Lower leg skin (tissue), 4 donors: ENCODE measurements around the gene FJX1. TPM values are rescaled to one million over a fixed set of nuclear protein-coding genes. Genes with fewer than 3 reads are reported as not detected.
A peak's percentile ranks its signal among the peaks of the same experiment; 100 is the strongest.

ENCODE experiments used
- DNase-seq, 2 donors: peaks; one replicate each; pipeline ENCODE4 v3.0.0-alpha.2; 2019; ENCODE audit warnings: low spot score in 2 of 2
- H3K4me3 ChIP-seq: fragments of 200-600 bp; sonication (generic); 2 replicates; pipeline ENCODE4 v1.5.1; 2017; ENCODE audit warnings: mild to moderate bottlenecking, low read depth; ENCODE audit not compliant: poor library complexity, severe bottlenecking
- POLR2A ChIP-seq, 2 donors: fragments of 450-650 bp; IDR thresholded peaks; one replicate each; pipeline ENCODE4 v1.6.1; 2016 to 2017; ENCODE audit warnings: antibody characterized with exemption in 2 of 2, mild to moderate bottlenecking in 1 of 2, moderate library complexity in 1 of 2
- WGBS, 2 donors: methylation state at CpG; one replicate each; pipeline ENCODE4 v1.1.5; 2018; 5-methylcytosine and 5-hydroxymethylcytosine counted together
- intact Hi-C: fragments of 100-400 bp; cut with DNase I; formaldehyde crosslinking; loops from one replicate; pipeline ENCODE4 v1.15.0; 2023; ENCODE audit warnings: low total_unique reads
- total RNA-seq, 4 donors: library from RNA; depleted of rRNA; stranded (reverse); fragments of >200 nt; gene quantifications; one replicate each; pipeline ENCODE4 v1.1.0, GENCODE V29; 2016
- TF ChIP-seq, protein P1 (sequence below), 3 donors: fragments of 450-650 bp; IDR thresholded peaks; one replicate each; pipeline ENCODE4 v1.5.1; 2016; ENCODE audit warnings: antibody characterized with exemption in 3 of 3, mild to moderate bottlenecking in 3 of 3, moderate library complexity in 2 of 3

The FJX1 gene
- total RNA-seq, 4 donors from 2014 or later = 21.2 to 24.1 (median 22.5) TPM

DNA sequence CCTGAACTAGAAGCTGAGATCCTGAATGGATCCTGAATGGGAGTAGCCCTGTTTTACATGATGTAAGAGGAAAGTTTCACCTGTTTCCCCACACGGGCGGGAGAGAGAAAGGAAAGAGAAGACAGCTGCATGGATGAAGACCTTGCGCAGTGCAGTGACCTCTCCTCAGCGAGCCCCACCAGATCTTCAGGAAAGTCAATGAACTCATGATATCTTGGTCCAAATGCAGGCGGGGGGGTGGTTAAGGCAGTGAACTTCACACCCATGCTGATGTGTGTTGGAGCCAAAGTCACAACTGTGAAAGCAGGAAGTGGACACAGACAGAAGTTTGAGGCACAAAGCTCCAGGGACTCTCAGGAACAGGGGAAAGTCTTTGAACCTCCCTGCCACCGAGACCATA, 8.6 kb upstream of the FJX1 start:
- TF ChIP-seq, protein P1, sequence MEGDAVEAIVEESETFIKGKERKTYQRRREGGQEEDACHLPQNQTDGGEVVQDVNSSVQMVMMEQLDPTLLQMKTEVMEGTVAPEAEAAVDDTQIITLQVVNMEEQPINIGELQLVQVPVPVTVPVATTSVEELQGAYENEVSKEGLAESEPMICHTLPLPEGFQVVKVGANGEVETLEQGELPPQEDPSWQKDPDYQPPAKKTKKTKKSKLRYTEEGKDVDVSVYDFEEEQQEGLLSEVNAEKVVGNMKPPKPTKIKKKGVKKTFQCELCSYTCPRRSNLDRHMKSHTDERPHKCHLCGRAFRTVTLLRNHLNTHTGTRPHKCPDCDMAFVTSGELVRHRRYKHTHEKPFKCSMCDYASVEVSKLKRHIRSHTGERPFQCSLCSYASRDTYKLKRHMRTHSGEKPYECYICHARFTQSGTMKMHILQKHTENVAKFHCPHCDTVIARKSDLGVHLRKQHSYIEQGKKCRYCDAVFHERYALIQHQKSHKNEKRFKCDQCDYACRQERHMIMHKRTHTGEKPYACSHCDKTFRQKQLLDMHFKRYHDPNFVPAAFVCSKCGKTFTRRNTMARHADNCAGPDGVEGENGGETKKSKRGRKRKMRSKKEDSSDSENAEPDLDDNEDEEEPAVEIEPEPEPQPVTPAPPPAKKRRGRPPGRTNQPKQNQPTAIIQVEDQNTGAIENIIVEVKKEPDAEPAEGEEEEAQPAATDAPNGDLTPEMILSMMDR (IDR thresholded peaks at IDR 0.05) = no peak
- no peak for TF ChIP-seq POLR2A (IDR thresholded peaks at IDR 0.05)
- no peak for DNase-seq
- no peak overlapping the region for H3K4me3 ChIP-seq
- intact Hi-C loops = loop anchor here (10.0 kb wide), 1 partner anchor 205 kb away; no protein-coding TSS in a partner anchor
- 86 to 87% methylated on average over 6 of the region's 6 CpGs for WGBS, 2 donors

GRCh38 chr11:35610631-35611030, 7.6 kb upstream of the FJX1 start:
- no peak for DNase-seq
- WGBS, 2 donors = 89% methylated on average over 7 of the region's 7 CpGs
- intact Hi-C loops = loop anchor here (10.0 kb wide), 1 partner anchor 204 kb away; no protein-coding TSS in a partner anchor
- no peak overlapping the region for H3K4me3 ChIP-seq
- no peak for TF ChIP-seq POLR2A (IDR thresholded peaks at IDR 0.05)

DNA sequence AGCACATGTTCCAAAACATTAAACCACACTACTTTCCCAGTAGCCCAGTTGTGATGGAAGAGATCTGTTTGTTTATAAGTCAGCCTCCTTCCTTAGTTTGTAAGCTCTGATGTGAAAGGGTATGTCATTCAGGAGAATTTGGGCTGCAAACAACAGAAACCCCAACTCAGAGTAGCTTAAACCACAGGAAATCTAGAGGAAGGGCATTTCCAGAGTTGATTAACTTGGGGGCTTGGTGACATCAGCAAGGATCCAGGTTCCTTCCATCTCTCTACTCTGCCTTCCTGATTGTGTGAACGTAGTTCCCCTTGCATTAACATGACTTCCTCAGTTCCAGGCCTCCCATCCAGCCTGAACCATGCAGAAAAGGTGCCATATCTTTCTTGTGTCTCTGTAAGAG, 6.5 kb upstream of the FJX1 start:
- TF ChIP-seq, protein P1 (IDR thresholded peaks at IDR 0.05) = no peak
- TF ChIP-seq POLR2A (IDR thresholded peaks at IDR 0.05) = no peak
- H3K4me3 ChIP-seq = no peak overlapping the region
- no peak for DNase-seq
- WGBS, 2 donors = 71% methylated on average over 1 of the region's 1 CpG
- intact Hi-C loops = loop anchor here (10.0 kb wide), 1 partner anchor 203 kb away; no protein-coding TSS in a partner anchor

GRCh38 chr11:35614939-35615569, 3.2 kb upstream of the FJX1 start:
- TF ChIP-seq, protein P1 (IDR thresholded peaks at IDR 0.05) = no peak
- no peak for TF ChIP-seq POLR2A (IDR thresholded peaks at IDR 0.05)
- intact Hi-C loops = loop anchor here (5.0 to 10.0 kb wide), 2 partner anchors 200 to 652 kb away; no protein-coding TSS in a partner anchor
- no peak overlapping the region for H3K4me3 ChIP-seq
- no peak for DNase-seq
- WGBS, 2 donors = 45 to 56% methylated on average over 1 of the region's 1 CpG

DNA sequence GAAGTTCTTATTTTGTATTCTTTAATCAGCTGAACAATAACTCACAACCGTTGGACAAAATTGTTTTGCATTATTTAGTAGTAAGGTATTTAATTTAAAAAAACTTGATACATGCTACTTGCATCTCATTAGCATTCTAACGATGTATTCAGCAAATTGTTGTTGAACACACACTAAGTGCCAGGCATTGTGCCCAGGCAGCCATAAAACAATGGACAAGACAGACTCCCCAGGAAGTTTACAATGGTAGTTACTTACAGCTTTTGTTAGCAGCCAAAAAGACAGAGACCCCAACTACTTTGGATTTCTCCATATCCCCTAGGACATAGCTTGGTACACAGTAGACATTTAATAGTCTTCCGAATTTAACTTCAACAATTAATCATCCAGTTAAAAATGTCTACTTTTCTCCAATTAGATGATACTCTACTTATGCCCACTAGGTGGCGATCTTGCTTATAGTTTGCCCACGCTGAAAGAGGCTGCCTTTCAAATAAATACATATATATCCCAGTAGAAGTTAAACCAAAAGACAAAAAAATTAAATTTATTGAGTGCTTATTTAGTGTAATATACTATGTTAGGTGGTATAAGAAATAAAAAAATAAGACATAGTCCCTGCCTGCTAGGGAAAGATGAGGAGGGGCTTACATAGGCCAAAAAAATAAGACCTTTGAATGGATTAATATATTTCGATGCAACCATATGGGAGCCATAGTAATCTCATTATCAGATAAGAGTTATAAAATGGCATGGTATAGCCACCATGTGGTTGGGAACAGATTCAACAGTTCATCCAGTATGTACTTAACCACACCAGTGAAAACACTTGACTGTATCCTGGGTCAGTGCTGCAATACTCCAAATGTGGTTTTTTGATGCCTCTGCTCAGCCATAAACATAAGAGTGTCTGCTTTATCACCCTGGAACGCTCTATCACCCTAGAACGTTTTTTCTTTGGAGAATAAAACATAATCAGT, 2.0 kb upstream of the FJX1 start:
- no peak for DNase-seq

More for the DNA sequence above, 2.0 kb upstream of the FJX1 start:
- H3K4me3 ChIP-seq = no peak overlapping the region
- intact Hi-C loops = loop anchor here (5.0 to 10.0 kb wide), 2 partner anchors 199 to 651 kb away; no protein-coding TSS in a partner anchor
- WGBS, 2 donors = 22 to 25% methylated on average over 8 of the region's 8 CpGs
- TF ChIP-seq POLR2A (IDR thresholded peaks at IDR 0.05) = no peak
- TF ChIP-seq, protein P1 (IDR thresholded peaks at IDR 0.05) = peak in 1 of 3 donors; percentile 67
